MM.1S (cell line): Measurements from ENCODE around the gene METTL24.

Experiments used
- EZH2 ChIP-seq: fragments of 300-600 bp; sonication (generic); optimal IDR thresholded peaks from 2 replicates; pipeline ENCODE3; 2017; ENCODE audit warnings: low read depth, mild to moderate bottlenecking, antibody characterized with exemption, low read length, mixed read lengths
- EZH2phosphoT487 ChIP-seq: fragments of 300-600 bp; sonication (generic); IDR thresholded peaks from 2 replicates; pipeline ENCODE4 v1.6.1; 2018; ENCODE audit warnings: antibody characterized with exemption, low read length
- TF ChIP-seq, protein P1 (sequence below): fragments of 300-600 bp; sonication (generic); IDR thresholded peaks from 2 replicates; pipeline ENCODE4 v1.5.1; 2016; ENCODE audit warnings: antibody characterized with exemption, low read length, mixed read lengths

DNA sequence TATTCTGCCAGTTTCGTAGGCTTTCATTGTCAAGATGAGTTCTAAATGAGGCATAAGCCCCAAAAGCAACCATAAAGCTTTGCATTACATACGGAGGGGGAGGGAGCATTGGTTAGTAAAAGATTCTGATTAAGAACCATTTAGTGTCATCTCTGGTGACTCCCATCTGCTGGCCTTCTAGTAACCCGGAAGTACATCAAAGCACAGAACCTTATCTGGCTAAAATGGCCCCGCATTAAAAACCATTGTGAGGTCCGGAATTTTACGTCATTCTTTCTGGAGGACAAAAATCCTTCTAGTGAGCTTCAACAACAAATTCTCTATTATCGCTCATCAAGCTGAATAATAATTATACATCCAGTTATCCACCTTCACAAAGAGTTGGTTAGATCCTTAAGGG, 37.8 kb downstream of the METTL24 start:
- TF ChIP-seq, protein P1, sequence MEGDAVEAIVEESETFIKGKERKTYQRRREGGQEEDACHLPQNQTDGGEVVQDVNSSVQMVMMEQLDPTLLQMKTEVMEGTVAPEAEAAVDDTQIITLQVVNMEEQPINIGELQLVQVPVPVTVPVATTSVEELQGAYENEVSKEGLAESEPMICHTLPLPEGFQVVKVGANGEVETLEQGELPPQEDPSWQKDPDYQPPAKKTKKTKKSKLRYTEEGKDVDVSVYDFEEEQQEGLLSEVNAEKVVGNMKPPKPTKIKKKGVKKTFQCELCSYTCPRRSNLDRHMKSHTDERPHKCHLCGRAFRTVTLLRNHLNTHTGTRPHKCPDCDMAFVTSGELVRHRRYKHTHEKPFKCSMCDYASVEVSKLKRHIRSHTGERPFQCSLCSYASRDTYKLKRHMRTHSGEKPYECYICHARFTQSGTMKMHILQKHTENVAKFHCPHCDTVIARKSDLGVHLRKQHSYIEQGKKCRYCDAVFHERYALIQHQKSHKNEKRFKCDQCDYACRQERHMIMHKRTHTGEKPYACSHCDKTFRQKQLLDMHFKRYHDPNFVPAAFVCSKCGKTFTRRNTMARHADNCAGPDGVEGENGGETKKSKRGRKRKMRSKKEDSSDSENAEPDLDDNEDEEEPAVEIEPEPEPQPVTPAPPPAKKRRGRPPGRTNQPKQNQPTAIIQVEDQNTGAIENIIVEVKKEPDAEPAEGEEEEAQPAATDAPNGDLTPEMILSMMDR, result no peak
- TF ChIP-seq EZH2 (no peak), EZH2phosphoT487 (no peak)
